HS-5 (cell line): ENCODE measurements around the gene LTO1.
"Not testable (repeated sequence)": the region's sequence is repeated elsewhere in the genome, so short reads cannot be mapped to it uniquely, and the experiment has no call there.

Source experiments
- DNase-seq: peaks from one replicate; pipeline ENCODE4 v3.0.0-alpha.2; 2012; ENCODE audit warnings: low read depth

The LTO1 gene

DNA sequence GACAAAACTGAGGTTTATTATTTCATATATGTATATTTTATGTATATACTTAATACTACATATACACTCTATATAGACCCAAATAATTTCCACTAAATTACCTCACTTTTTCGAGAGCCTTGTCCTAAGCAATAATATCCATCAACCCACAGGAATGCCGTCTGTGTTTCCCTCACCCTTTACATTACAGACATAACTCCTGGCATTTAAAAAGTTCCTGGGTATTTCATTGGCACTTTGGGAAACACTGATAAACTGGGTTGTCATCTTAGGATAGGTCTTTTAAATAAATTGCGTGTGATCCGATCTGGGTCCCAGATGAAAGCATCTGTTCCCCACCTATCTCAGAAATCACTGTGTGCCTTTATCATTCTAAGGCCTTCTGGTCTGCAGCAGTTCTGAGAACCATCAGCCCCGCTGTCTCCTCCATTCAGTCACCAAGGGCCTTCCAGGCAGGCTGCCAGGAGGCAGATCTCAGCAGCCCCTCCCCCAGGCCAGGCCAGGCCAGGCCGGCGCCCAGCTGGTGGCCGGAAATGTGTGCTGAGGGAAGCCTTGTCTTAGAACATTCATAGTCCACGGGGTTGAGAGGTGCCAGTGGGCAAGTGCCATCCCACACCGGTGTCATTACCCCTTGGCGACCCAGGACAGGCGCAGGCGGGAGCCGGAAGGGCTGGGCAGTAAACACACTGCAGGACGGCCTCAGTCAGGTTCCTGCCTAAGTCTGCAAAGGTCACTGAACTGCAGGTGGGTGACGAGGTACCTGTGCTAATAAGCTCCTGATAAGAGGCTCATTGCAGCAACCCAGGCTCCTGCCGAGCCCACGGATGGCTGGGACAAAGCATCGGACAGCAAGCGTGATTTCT, 25.4 kb upstream of the LTO1 start:
- DNase-seq = no peak

DNA sequence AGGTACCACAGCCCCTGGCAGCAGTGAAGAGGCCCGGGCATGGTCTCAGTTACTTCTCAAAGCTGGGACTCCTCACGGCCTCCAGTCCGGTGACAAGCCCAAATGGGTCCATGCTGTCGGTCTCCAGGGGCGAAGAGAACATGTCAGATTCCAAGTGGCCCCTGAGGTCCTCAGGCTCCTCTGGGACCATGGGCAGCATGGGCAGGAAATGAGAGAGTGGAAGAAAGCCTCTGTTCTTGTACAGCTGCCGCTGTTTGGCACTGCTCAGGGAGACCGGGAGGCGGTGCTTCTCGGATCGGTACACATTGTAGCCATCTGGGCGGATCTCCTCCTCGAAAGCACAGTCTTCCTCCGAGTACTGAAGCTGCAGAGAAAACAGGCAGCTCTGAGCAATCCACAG, 24.1 kb upstream of the LTO1 start:
- DNase-seq = no peak

DNA sequence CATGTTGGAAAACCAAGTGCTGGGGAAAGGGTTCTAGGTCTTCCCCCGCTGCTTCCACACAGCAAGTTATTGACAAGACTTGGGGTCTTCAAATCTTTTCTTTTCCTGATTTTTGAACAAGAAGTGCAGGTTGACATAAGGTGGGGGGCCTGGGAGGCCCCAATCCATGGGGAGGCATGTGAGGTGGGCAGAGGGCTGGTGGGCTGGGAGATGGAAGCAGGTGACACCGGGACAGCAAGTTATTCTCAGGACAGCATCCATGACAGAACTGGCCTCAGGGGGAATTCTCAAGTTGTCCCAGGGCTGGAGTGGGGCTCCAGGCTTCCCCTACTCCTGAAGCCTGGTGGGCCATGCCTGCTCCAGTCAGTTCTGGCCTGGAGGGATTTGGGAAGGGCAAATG, 23.2 kb upstream of the LTO1 start:
- no peak for DNase-seq

DNA sequence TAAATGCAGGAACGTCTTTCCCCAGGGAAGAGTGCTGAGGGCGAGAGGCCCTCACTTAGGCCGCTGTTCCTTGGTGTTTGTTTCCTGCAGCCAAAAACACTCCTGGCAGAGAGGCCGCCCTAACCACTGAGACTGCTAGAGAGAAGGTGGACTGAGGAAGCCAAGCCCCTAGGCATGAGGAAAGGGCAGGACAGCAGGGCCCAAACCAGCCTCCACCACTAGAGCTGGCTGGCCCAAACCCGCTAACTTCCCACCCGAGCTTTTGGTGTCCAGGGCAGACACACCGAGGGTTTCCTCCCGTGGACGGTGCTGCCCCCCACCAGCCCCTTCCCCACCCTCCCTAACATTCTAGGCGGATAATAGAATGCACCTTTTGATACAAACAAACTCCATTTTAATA, 22.7 kb upstream of the LTO1 start:
- no peak for DNase-seq

DNA sequence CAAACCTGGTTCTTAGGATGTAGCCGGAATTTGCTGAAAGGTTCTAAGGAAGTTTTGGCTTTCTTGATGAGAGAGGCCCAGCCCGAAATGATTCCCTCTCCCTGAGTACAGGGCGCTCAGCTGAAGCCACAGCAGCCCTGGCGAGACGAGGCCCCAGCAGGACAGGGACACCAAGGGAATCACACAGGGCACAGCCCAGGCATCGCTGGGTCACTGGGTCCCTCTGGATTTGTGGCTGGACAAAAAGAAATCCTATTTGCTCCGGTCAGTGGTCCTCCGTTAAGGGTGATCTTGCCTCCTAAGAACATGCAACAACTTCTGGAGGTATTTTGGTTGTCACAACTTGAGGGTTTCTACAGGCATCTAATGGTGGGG, 22.3 kb upstream of the LTO1 start:
- no peak for DNase-seq

DNA sequence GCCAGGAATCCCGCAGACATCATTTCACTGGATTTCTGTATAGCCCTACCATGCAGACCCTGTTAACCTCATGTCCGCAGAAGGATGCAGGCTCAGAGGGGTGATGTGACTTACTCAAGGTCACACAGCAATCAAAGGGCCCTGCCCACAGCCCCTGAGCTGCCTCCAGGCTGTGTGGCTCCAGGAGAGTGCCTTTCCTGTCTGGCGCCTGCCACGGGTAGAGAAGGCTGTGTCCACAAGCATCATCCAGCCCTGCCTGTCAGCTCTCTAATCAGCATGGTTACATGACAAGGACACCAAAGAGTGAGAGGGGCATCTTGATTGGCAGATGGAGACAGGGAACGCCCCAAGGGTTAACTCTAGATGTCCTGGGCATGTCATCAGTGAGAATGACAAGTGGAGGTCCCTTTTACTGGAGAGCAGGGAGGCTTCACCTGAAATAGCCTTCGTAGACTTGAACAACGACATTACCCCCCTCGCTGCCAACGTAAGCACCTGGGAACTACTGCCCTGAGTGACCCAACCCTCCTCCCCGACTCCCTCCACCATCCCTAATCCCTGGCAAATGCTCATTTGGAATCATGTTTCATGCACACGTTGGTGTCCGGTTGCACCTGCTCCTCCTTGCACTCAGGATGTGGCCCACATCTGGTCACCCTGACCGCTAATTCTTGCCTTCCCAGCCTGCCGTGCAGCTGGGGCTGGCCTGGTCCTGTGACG, 21.8 kb upstream of the LTO1 start:
- DNase-seq = no peak

DNA sequence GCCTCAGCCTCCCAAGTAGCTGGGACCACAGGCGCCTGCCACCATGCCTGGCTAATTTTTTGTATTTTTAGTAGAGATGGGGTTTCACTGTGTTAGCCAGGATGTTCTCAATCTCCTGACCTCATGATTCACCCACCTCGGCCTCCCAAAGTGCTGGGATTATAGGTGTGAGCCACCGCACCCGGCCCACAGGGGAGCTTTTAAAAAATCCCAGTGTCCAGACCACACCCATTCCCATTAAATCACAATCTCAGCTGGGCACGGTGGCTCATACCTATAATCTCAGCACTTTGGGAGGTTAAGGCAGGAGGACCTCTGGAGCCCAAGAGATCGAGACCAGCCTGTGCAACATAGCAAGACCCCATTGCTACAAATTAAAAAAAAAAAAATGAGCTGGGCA, 20.8 kb upstream of the LTO1 start:
- not testable (repeated sequence) for DNase-seq

DNA sequence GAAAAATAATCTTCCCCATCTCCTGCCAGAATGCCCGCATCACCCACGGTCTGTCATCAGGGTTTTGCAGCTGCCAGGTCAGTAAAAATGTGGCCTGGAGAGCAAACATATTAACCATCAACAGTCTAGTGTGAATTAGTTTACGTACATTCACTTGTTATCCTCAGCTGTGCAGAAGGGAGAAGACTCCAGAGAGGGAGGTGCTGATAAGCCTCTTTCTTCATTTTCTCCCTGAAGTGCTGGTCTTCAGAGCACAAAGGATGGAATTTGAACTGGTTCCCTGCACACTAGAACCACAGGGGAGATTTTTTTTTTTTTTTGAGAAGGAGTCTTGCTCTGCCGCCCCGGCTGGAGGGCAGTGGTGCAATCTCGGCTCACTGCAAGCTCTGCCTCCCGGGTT, 20.4 kb upstream of the LTO1 start:
- DNase-seq = no peak

DNA sequence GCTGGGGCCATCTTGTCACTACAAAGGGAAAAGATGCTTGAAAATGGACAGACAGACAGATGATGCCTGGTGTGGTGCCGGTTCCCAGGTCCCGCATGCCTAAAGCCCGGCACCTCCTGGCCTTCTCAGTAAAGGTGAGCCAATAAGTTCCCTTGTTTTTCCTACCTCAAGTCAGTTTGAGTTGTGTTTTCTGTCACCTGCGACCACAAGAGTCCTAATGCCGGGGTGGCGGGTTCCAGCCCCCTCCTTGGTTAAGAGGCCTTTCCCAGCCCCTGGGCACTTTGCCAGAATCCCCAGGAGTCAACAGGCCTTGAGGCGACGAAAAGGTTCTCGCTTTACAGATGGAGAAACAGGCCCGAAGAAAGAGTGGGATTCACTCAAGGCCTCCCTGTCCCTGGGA, 19.6 kb upstream of the LTO1 start:
- no peak for DNase-seq

DNA sequence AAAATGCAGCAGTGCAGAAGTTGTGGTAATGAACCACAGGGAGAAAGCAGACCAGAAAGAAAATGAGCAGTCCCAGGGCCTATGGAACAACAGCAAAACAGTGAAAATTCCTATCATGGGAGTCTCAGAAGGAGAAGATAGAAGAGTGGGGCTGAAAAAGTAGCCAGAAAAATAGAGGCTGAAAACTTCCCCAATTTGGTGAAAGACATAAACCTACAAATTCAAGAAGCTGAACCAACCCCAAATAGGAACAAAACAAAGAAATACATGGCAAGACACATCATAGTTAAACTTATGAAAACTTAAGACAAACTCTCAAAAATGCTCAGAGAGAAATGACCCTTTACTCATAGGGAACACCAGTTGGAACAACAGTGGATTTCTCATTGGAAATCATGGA, 17.3 kb upstream of the LTO1 start:
- no peak for DNase-seq

DNA sequence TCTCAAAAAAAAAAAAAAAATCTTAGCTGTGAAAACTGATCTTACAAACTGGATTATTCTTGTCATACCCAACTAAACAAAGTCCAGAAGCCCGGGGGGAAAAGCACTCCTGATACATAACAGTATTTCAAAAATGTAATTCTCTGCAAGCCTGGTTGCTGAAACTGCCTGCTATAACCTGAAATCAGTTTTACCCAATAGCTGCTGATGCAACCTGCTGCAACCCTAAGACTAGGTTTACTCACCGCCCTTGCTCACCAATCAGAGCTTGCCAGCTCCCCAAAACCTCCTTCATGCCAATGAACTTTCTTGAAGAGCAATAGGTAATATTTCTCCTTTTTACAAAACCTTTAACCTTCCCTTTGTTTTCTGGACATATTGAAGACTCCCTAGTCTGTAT, 16.3 kb upstream of the LTO1 start:
- no peak for DNase-seq

DNA sequence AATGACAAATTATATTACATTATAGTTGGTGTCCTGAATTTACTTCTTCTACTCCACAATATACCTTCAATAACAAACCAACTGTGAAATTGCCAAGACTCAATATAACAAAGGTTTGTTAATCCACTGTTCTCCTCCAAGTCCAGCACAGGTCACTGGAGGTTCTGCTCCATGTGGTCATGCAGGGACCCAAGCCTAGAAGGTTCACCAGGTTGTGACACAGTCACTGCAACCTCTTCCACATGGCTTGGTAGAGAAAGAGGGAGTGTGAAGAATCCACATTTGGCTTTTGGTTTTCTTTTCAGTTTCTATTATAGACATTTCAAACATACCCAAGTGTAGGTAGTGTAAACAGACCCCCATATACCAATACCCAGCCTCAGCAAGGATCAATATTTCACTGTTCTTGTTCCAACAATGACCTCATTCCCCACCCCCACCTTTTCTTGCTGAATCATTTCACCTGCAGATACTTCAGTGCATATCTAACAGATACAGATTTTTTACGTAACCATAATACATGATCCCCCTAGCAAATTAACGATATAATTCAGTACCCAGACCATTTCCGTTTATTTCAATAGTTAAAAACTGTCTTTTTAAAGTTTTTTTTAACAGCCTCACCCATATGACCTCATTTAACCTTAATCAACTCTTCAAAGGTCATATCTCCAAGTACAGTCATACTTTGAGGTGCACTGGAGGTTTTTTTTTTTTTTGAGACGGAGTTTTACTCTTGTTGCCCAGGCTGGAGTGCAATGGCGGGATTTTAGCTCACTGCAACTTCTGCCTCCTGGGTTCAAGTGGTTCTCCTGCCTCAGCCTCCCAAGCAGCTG, 14.5 kb upstream of the LTO1 start:
- no peak for DNase-seq

DNA sequence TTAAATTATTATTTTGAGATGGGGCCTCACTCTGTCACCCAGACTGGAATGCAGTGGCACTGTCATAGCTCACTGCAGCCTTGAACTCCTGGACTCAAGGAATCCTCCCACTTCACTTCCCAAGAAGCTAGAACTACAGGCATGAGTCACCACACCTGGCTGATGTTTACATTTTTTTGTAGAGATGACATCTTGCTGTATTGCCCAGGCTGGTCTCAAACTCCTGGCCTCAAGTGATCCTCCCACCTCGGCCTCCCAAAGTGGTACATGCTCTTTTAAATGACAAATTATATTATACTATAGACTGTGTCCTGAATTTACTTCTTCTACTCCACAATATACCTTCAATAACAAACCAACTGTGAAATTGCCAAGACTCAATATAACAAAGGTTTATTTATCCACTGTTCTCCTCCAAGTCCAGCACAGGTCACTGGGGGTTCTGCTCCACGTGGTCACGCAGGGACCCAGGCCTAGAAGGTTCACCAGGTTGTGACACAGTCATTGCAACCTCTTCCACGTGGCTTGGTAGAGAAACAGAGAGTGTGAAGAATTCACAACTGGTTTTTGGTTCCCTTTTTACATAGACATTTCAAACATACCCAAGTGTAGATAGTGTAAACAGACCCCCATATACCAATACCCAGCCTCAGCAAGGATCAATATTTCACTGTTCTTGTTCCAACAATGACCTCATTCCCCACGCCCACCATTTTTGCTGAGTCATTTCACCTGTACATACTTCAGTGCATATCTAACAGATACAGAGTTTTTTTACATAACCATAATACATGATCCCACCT, 13.0 kb upstream of the LTO1 start:
- DNase-seq = not testable (repeated sequence)

DNA sequence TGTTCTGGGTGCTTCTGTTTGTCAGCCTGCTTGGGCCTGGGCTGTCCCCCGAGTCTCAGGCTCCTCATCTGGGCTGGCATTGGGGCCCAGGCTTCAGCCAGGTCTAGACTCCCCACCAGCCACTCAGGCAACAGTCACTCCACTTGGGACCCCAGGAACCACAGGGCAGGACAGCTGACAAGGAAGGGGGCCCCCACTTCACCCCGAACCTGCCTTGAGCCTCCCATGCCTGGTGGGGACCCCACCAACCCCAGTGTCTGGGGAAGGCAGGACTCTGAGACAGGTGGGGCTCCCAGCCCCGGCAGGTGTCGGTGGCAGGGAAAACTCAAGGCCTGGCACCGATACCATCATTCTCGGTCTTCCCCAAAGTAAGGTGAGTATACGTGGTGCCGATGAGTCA, 11.7 kb upstream of the LTO1 start:
- no peak for DNase-seq

DNA sequence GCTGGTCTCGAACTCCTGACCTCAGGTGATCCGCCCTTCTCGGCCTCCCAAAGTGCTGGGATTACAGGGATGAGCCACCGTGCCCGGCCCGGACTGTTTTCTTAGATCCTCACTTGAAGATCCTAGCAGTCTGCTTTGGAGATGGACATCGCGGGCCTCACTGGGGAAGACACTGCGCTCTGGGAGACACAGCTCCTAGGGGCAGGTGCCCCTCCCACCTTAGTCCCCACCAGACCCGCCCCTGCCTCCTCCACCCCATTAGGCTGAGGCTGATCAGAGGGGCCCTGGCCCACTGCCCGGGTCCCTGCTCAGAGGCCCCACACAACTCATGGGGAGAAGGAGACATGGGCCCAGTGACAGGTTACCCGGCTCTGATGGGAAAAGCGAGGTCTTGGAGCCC, 11.3 kb upstream of the LTO1 start:
- DNase-seq = no peak

DNA sequence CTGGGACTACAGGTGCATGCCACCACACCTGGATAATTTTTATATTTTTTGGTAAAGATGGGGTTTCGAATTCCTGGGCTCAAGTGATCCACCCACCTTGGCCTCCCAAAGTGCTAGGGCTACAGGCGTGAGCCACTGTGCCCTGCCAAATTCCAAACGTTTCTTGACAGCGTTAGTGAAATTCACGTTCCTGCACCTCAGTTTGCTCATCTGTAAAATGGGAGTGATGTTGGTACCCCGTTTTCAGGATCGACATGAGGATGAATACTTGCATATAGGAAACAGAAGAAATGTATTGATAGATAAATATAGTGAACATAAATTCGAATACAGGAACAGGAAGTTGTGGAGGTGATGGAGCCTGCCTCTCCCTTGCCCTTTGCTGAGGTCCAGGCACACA, 10.2 kb upstream of the LTO1 start:
- no peak for DNase-seq

DNA sequence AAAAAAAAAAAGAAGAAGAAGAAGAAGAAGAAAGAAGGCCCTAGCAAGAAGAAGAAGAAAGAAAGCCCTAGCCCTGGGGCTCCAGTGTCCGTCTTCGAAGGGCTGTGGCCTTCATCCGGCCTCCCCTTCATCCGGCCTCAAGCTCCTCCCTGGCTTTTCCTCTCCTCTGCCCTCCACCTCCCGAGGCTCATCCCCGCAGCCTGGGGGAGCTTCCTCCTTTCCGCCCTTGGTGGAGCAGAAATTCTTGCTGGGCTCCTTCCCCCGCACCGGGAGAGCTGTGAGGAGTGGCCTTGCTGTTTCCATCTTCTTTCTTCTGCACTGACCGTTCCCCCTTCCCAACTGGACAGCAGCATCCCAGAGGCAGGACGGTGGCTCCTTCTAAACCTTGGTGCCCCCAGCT, 9.5 kb upstream of the LTO1 start:
- DNase-seq = no peak

DNA sequence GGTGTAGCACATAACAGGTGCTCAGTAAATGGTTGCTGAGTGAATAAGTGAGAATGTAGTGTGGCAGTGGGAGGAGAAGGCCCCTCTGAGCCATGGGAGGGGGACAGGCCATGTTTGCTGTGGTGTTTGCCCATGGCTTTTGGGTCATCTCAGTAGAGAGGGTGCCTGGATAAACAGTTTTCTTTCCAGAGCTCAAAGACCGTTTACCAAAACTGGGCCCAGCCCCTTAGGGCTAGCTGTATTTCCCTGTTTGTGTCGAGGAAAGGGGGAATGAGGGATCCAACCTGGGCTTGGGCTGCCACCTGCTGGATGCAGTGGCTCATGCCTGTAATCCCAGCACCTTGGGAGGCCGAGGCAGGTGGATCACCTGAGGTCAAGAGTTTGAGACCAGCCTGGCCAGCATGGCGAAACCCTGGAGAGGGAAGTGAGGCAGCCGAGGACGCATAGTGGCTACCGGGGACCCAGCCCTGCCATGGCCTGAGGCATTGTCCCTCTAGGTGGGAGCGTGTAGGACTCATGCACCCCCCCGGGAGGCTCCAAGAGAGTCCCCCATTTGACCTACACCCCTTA, 8.7 kb upstream of the LTO1 start:
- no peak for DNase-seq

DNA sequence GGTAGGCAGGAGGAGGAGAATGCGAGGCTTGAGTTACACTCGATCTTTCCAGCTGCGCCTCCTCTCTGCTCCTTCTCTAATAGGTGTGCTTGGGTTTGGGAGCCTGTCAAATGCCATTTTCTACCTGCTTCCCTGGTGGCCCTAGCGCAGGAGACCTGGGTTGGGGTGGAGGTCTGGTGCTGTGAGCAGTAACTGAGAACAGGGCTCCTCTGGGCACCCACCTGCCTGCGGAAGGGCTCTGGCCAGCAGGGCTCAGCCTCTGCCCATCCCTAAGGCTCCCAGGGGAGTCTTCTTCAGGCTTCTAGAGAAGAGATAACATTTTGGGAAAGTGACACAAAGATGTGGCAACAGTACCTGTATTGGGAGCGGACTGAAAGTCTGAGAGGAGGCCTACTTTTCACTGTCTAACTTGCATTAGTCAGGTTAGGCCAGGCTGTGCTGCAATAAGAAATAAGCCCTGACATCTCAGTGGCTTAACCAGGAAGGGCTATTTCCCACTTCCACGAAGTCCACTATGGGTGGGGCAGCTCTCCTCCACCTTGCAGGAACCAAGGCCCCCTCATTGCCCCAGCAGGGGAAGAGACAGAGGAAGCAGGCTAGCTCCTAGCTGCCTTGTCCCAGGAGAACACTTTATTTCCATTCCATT, 7.7 kb upstream of the LTO1 start:
- no peak for DNase-seq

DNA sequence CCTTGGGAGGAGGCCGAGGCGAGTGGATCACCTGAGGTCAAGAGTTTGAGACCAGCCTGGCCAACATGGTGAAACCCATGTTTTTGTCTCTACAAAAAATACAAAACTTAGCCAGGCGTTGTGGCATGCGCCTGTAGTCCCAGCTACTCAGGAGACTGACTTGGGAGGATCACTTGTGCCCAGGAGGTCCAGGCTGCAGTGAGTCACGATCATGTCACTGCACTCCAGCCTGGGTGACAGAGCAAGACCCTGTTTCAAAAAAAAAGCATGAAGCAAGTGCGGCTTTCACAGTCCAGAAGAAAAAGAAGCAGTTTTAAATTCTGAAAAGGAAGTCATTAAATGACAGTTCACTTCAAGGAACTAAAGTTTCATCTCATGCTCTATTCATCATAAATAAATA, 7.1 kb upstream of the LTO1 start:
- no peak for DNase-seq

DNA sequence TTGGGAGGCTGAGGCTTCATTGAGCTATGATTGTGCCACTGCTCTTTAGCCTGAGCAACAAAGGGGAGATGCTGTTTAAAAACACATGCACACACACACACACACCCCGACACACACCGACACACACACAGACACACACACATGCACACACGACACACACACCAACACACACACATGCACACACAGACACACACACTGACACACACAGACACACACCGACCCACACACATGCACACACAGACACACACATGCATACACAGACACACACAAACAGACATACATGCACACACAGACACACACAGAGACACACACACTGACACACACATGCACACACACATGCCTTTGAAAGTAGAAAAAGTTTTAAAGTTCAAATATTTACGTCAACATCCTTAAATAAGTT, 5.5 kb upstream of the LTO1 start:
- no peak for DNase-seq
